ENCODE results near the gene SYVN1. TPM values are rescaled to one million over a fixed set of nuclear protein-coding genes. Genes with fewer than 3 reads are reported as not detected.
A peak's percentile ranks its signal among the peaks of the same experiment; 100 is the strongest.

The SYVN1 gene
- total and polyA plus RNA-seq, 10 of the 15 experiments (the other 5 are each of a cell fraction or from before 2014, with no cell fraction given), result 0.79 to 63.6 (median 20.1) TPM

DNA sequence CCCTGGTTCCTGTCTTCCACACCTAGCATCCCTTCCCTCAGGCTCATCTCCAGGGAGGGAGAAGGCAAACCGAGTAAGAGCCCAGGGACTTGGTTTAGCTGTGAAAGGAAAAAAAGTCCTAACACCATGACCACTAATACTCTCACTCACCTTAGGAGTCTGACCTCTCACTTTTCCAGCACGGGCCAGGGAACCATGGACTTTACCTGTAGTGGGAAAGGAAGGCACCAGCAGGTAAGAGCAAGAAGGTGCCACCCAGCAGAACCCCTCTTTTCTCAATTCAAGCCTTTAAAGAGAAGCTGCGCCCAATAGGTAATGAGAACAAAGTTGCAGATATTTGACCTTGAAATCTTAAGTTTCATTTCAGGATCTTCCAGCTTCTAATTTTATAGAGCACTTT is 13.5 kb downstream of the SYVN1 start:
- Histone ChIP-seq H2AFZ (ENCODE audit: control insufficient read depth, low read depth, low read length) (no peak overlapping the region), H3K79me2 (ENCODE audit: control insufficient read depth, insufficient read depth, low read length) (peaks cover 55% of the 10 kb centered on the region), H4K20me1 (ENCODE audit: control insufficient read depth, insufficient read depth) (no peaks in the 10 kb centered on the region), H3K4me3 (peak overlapping the region; percentile 85), H3K27me3 (replicated peaks in 1 of 2; ENCODE audit: control insufficient read depth in 2 of 2, insufficient read depth in 2 of 2, low read length in 1 of 2) (no peaks in the 10 kb centered on the region), H3K27ac (ENCODE audit: control insufficient read depth, insufficient read depth) (peak overlapping the region; percentile 80), H3K4me1 (ENCODE audit: control insufficient read depth, insufficient read depth, low read length) (peaks cover 25% of the 10 kb centered on the region), H3K36me3 (ENCODE audit: control insufficient read depth in 2 of 2, insufficient read depth in 2 of 2, low read length in 1 of 2) (peaks cover 12 to 33% of the 10 kb centered on the region in 2 experiments), H3K9me3 (replicated peaks; ENCODE audit: control insufficient read depth, insufficient read depth, low read length) (no peaks in the 10 kb centered on the region), H3K9ac (ENCODE audit: control insufficient read depth, insufficient read depth, low read length) (peak overlapping the region; percentile 97), H3K4me2 (ENCODE audit: control insufficient read depth, insufficient read depth) (peak overlapping the region; percentile 79)
- TF ChIP-seq, protein P1, sequence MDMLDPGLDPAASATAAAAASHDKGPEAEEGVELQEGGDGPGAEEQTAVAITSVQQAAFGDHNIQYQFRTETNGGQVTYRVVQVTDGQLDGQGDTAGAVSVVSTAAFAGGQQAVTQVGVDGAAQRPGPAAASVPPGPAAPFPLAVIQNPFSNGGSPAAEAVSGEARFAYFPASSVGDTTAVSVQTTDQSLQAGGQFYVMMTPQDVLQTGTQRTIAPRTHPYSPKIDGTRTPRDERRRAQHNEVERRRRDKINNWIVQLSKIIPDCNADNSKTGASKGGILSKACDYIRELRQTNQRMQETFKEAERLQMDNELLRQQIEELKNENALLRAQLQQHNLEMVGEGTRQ (IDR thresholded peaks at IDR 0.05; ENCODE audit: borderline replicate concordance, low read depth, low read length), result no peak
- no peak for TF ChIP-seq FOS (IDR thresholded peaks at IDR 0.05; ENCODE audit: borderline replicate concordance, extremely low read depth, insufficient read length)
- no peak for TF ChIP-seq KLF5 (IDR thresholded peaks at IDR 0.05; ENCODE audit: partially characterized antibody)
- CTCF ChIA-PET, result interaction anchor here (0.9 to 3.1 kb wide), 13 partner anchors 9 to 333 kb away, joined by 3 to 40 read pairs (median 13); partner anchors contain the start of genes ARL2, CAPN1, CDC42BPG and SYVN1
- no TSS peak for BruUV-seq (replicated peaks)
- POLR2A ChIA-PET, result interaction anchor here (0.7 to 3.1 kb wide), 10 partner anchors 9 to 273 kb away, joined by 3 to 31 read pairs (median 6); partner anchors contain the start of genes SYVN1 and TM7SF2
- ATAC-seq, result no peak
- 35% methylated on average over 3 of the region's 3 CpGs for WGBS (ENCODE audit: insufficient coverage, insufficient replicate concordance, low lambda C conversion rate, missing lambda C conversion rate)
- in situ Hi-C loops (cut with MboI) (no loop called here), intact Hi-C loops (cut with micrococcal nuclease; ENCODE audit: unreplicated experiment) (no loop called here)
- FAIRE-seq, result no peak
- SMC1A ChIA-PET (ENCODE audit: uncharacterized antibody, unreplicated experiment), result interaction anchor here (0.8 to 3.5 kb wide), 7 partner anchors 10 to 273 kb away, joined by 3 to 15 read pairs (median 6); partner anchors contain the start of genes CAPN1, SNX15, SYVN1 and TM7SF2
- RAD21 ChIA-PET (ENCODE audit: unreplicated experiment), result interaction anchor here (1.8 to 3.3 kb wide), 3 partner anchors 60 to 272 kb away, joined by 8 to 34 read pairs (median 13); partner anchors contain the start of gene CAPN1
- no peak for DNase-seq (ENCODE audit: low read depth, low spot score)

DNA sequence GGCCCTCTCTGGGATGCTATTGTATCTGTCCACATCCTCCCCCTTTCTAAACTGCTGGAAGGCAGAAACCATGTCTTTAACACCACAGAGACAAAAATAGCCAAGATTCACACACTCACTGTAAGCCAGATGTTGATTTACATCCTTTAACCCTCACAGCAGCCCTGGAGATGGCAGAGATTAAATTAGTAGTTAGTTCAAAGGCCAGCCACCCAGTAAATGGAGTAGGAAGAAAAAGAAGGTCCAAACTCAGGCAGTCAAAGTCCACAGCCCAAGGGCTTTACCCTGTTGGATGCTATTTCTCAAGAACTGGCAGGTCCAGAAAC is 14.7 kb downstream of the SYVN1 start:
- POLR2A ChIA-PET, result interaction anchor here (0.5 to 0.6 kb wide), 2 partner anchors 76 to 680 kb away, joined by 3 to 6 read pairs; no protein-coding TSS in a partner anchor
- no peak for FAIRE-seq
- no peak for TF ChIP-seq ZNF207 (IDR thresholded peaks at IDR 0.05; ENCODE audit: borderline replicate concordance)
- TF ChIP-seq GATAD2B (conservative IDR thresholded peaks at IDR 0.05; ENCODE audit: low read depth), result no peak
- no peak for TF ChIP-seq HDGF (IDR thresholded peaks at IDR 0.05)
- TF ChIP-seq ZNF24 (IDR thresholded peaks at IDR 0.05), result no peak
- TF ChIP-seq BACH1 (IDR thresholded peaks at IDR 0.05; ENCODE audit: borderline replicate concordance), result no peak
- TF ChIP-seq BHLHE40 (IDR thresholded peaks at IDR 0.05; ENCODE audit: borderline replicate concordance in 1 of 2, low read depth in 2 of 2, low read length in 1 of 2), result no peak
- no peak for TF ChIP-seq NFXL1 (IDR thresholded peaks at IDR 0.05; ENCODE audit: borderline replicate concordance)
- TF ChIP-seq, protein P2, sequence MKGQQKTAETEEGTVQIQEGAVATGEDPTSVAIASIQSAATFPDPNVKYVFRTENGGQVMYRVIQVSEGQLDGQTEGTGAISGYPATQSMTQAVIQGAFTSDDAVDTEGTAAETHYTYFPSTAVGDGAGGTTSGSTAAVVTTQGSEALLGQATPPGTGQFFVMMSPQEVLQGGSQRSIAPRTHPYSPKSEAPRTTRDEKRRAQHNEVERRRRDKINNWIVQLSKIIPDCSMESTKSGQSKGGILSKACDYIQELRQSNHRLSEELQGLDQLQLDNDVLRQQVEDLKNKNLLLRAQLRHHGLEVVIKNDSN (IDR thresholded peaks at IDR 0.05; ENCODE audit: borderline replicate concordance, extremely low read length, insufficient read depth, low read depth, low read length), result no peak
- TF ChIP-seq, protein P3, sequence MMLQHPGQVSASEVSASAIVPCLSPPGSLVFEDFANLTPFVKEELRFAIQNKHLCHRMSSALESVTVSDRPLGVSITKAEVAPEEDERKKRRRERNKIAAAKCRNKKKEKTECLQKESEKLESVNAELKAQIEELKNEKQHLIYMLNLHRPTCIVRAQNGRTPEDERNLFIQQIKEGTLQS (IDR thresholded peaks at IDR 0.05; ENCODE audit: borderline replicate concordance, extremely low read depth, low read depth, low read length), result no peak
- TF ChIP-seq, protein P4, sequence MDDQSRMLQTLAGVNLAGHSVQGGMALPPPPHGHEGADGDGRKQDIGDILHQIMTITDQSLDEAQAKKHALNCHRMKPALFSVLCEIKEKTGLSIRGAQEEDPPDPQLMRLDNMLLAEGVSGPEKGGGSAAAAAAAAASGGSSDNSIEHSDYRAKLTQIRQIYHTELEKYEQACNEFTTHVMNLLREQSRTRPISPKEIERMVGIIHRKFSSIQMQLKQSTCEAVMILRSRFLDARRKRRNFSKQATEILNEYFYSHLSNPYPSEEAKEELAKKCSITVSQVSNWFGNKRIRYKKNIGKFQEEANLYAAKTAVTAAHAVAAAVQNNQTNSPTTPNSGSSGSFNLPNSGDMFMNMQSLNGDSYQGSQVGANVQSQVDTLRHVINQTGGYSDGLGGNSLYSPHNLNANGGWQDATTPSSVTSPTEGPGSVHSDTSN (IDR thresholded peaks at IDR 0.05; ENCODE audit: insufficient replicate concordance, low read depth, low read length), result no peak

More for the DNA sequence above, 14.7 kb downstream of the SYVN1 start:
- no peak for ATAC-seq
- no TSS peak for BruUV-seq (replicated peaks)
- Histone ChIP-seq H3K27ac (ENCODE audit: control insufficient read depth, insufficient read depth) (no peak overlapping the region), H3K36me3 (ENCODE audit: control insufficient read depth in 2 of 2, insufficient read depth in 2 of 2, low read length in 1 of 2) (peaks cover 9 to 27% of the 10 kb centered on the region in 2 experiments), H2AFZ (ENCODE audit: control insufficient read depth, low read depth, low read length) (no peak overlapping the region), H3K9ac (ENCODE audit: control insufficient read depth, insufficient read depth, low read length) (peak overlapping the region; percentile 25; the same call in 1 of the 2 replicates), H3K4me2 (ENCODE audit: control insufficient read depth, insufficient read depth) (peak overlapping the region; percentile 40), H3K79me2 (ENCODE audit: control insufficient read depth, insufficient read depth, low read length) (peaks cover 56% of the 10 kb centered on the region), H3K27me3 (replicated peaks in 1 of 2; ENCODE audit: control insufficient read depth in 2 of 2, insufficient read depth in 2 of 2, low read length in 1 of 2) (no peaks in the 10 kb centered on the region), H4K20me1 (ENCODE audit: control insufficient read depth, insufficient read depth) (no peaks in the 10 kb centered on the region), H3K4me3 (no peak overlapping the region), H3K9me3 (replicated peaks; ENCODE audit: control insufficient read depth, insufficient read depth, low read length) (no peaks in the 10 kb centered on the region), H3K4me1 (ENCODE audit: control insufficient read depth, insufficient read depth, low read length) (peaks cover 25% of the 10 kb centered on the region)
- in situ Hi-C loops (cut with MboI) (no loop called here), intact Hi-C loops (cut with micrococcal nuclease; ENCODE audit: unreplicated experiment) (loop anchor here (10.0 kb wide), 2 partner anchors 215 to 345 kb away; partner anchors contain the start of genes DPF2 and SF1)
- SMC1A ChIA-PET (ENCODE audit: uncharacterized antibody, unreplicated experiment), result interaction anchor here (2.8 to 3.5 kb wide), 2 partner anchors 16 to 272 kb away, joined by 11 to 13 read pairs; partner anchors contain the start of gene SYVN1
- CTCF ChIA-PET, result interaction anchor here (1.1 to 3.5 kb wide), 5 partner anchors 13 to 271 kb away, joined by 3 to 40 read pairs (median 15); partner anchors contain the start of genes CAPN1 and SYVN1
- DNase-seq (ENCODE audit: low read depth, low spot score), result no peak
- RAD21 ChIA-PET (ENCODE audit: unreplicated experiment), result interaction anchor here (0.7 to 0.9 kb wide), 3 partner anchors 44 to 431 kb away, joined by 3 read pairs; no protein-coding TSS in a partner anchor
